GM19035 (cell line): ENCODE measurements around the gene CNTN5.

ENCODE experiments used
- ATAC-seq: cut with Tn5 transposase; IDR thresholded peaks from one replicate; pipeline ENCODE4 v1.9.1; 2021; ENCODE audit not compliant: unreplicated experiment

The CNTN5 gene

GRCh38 chr11:100294748-100295147 is 1274.0 kb downstream of the CNTN5 start:
- no peak for ATAC-seq

- ATAC-seq: no peak
Measured at GRCh38 chr11:100296051-100296679, 1275.4 kb downstream of the CNTN5 start.

GRCh38 chr11:100297516-100297915 is 1276.8 kb downstream of the CNTN5 start:
- ATAC-seq: no peak

- ATAC-seq: no peak
Measured at GRCh38 chr11:100302824-100303223, 1282.1 kb downstream of the CNTN5 start.

- no peak for ATAC-seq
Measured at GRCh38 chr11:100303897-100304296, 1283.1 kb downstream of the CNTN5 start.

- no peak for ATAC-seq
Measured at GRCh38 chr11:100308202-100308601, 1287.5 kb downstream of the CNTN5 start.

GRCh38 chr11:100315946-100316345 is 1295.2 kb downstream of the CNTN5 start:
- ATAC-seq: no peak

GRCh38 chr11:100316952-100317351 is 1296.2 kb downstream of the CNTN5 start:
- ATAC-seq: no peak

GRCh38 chr11:100319691-100320090 is 1298.9 kb downstream of the CNTN5 start:
- no peak for ATAC-seq

- ATAC-seq: no peak
Measured at GRCh38 chr11:100328626-100329340, 1308.0 kb downstream of the CNTN5 start.

GRCh38 chr11:100329352-100329751 is 1308.6 kb downstream of the CNTN5 start:
- ATAC-seq: no peak

- ATAC-seq: no peak
Measured at GRCh38 chr11:100336873-100337272, 1316.1 kb downstream of the CNTN5 start.

GRCh38 chr11:100338144-100338840 is 1317.5 kb downstream of the CNTN5 start:
- no peak for ATAC-seq

GRCh38 chr11:100340466-100341319 is 1319.9 kb downstream of the CNTN5 start:
- ATAC-seq: no peak

- ATAC-seq: no peak
Measured at GRCh38 chr11:100353083-100353482, 1332.3 kb downstream of the CNTN5 start.

GRCh38 chr11:100354736-100355135 is 1334.0 kb downstream of the CNTN5 start:
- no peak for ATAC-seq

- no peak for ATAC-seq
Measured at GRCh38 chr11:100356035-100356434, 1335.3 kb downstream of the CNTN5 start.

GRCh38 chr11:100359281-100359680 is 1338.5 kb downstream of the CNTN5 start:
- no peak for ATAC-seq

GRCh38 chr11:100367892-100368291 is 1347.1 kb downstream of the CNTN5 start:
- ATAC-seq: no peak

GRCh38 chr11:100383357-100383865 is 1362.7 kb downstream of the CNTN5 start:
- ATAC-seq: no peak

GRCh38 chr11:100396266-100396665 is 1375.5 kb downstream of the CNTN5 start:
- no peak for ATAC-seq
